ENCODE results near the gene RANBP3L. TPM values are rescaled to one million over a fixed set of nuclear protein-coding genes. Genes with fewer than 3 reads are reported as not detected.

The RANBP3L gene
- total RNA-seq, 1 donor from 2014 or later: not detected

GRCh38 chr5:36252722-36253365, 48.9 kb downstream of the RANBP3L start:
- no peaks in the 10 kb centered on the region for H3K36me3 Mint-ChIP-seq
- H3K27ac Mint-ChIP-seq: no peak overlapping the region
- Histone ChIP-seq H3K79me2 (ENCODE audit: low read depth) (no peaks in the 10 kb centered on the region), H4K20me1 (ENCODE audit: low read depth) (no peaks in the 10 kb centered on the region), H3K9ac (no peak overlapping the region), H2AFZ (replicated peaks) (no peak overlapping the region), H3K4me3 (no peak overlapping the region), H3K9me3 (ENCODE audit: low read depth) (no peaks in the 10 kb centered on the region), H3K4me1 (no peaks in the 10 kb centered on the region), H3F3A (ENCODE audit: low read depth) (no peaks in the 10 kb centered on the region), H3K36me3 (peaks cover 4% of the 10 kb centered on the region), H3K4me2 (no peak overlapping the region), H3K27me3 (no peaks in the 10 kb centered on the region), H3K27ac (no peak overlapping the region)
- no peaks in the 10 kb centered on the region for H3K27me3 Mint-ChIP-seq (ENCODE audit: insufficient read depth, low read depth)
- no peak for DNase-seq (ENCODE audit: low spot score)
- H3K9me3 Mint-ChIP-seq: no peaks in the 10 kb centered on the region
- peaks cover 11% of the 10 kb centered on the region for H3K4me1 Mint-ChIP-seq
- TF ChIP-seq EZH2phosphoT487 (IDR thresholded peaks at IDR 0.05): no peak
- TF ChIP-seq CTCF (IDR thresholded peaks at IDR 0.05): no peak
- no peak for TF ChIP-seq EZH2 (IDR thresholded peaks at IDR 0.05)
- no peak overlapping the region for H3K4me3 Mint-ChIP-seq

GRCh38 chr5:36251218-36251617, 50.5 kb downstream of the RANBP3L start:
- no peaks in the 10 kb centered on the region for H3K27me3 ChIP-seq
- H3K9me3 ChIP-seq (ENCODE audit: low read depth): no peaks in the 10 kb centered on the region
- no peak overlapping the region for H3K4me3 ChIP-seq
- no peaks in the 10 kb centered on the region for H3K4me1 ChIP-seq
- no peaks in the 10 kb centered on the region for H3K79me2 ChIP-seq (ENCODE audit: low read depth)
- no peaks in the 10 kb centered on the region for H4K20me1 ChIP-seq (ENCODE audit: low read depth)
- Mint-ChIP-seq H3K27me3 (ENCODE audit: insufficient read depth, low read depth) (no peaks in the 10 kb centered on the region), H3K36me3 (no peaks in the 10 kb centered on the region), H3K27ac (no peak overlapping the region), H3K9me3 (no peaks in the 10 kb centered on the region), H3K4me3 (no peak overlapping the region), H3K4me1 (peaks cover 11% of the 10 kb centered on the region)
- H2AFZ ChIP-seq (replicated peaks): no peak overlapping the region
- H3K9ac ChIP-seq: no peak overlapping the region
- peaks cover 4% of the 10 kb centered on the region for H3K36me3 ChIP-seq
- no peak for DNase-seq (ENCODE audit: low spot score)
- no peaks in the 10 kb centered on the region for H3F3A ChIP-seq (ENCODE audit: low read depth)
- TF ChIP-seq EZH2 (IDR thresholded peaks at IDR 0.05) (no peak), EZH2phosphoT487 (IDR thresholded peaks at IDR 0.05) (no peak), CTCF (IDR thresholded peaks at IDR 0.05) (no peak)
- H3K27ac ChIP-seq: no peak overlapping the region
- H3K4me2 ChIP-seq: no peak overlapping the region

- Histone ChIP-seq H3F3A (ENCODE audit: low read depth) (no peaks in the 10 kb centered on the region), H3K27ac (no peak overlapping the region), H3K27me3 (no peaks in the 10 kb centered on the region), H3K4me3 (no peak overlapping the region), H2AFZ (replicated peaks) (no peak overlapping the region), H3K9ac (no peak overlapping the region), H3K4me2 (no peak overlapping the region), H3K36me3 (peaks cover 4% of the 10 kb centered on the region), H3K4me1 (no peaks in the 10 kb centered on the region), H4K20me1 (ENCODE audit: low read depth) (no peaks in the 10 kb centered on the region), H3K79me2 (ENCODE audit: low read depth) (no peaks in the 10 kb centered on the region), H3K9me3 (ENCODE audit: low read depth) (no peaks in the 10 kb centered on the region)
- Mint-ChIP-seq H3K9me3 (no peaks in the 10 kb centered on the region), H3K4me3 (no peak overlapping the region), H3K27ac (no peak overlapping the region), H3K27me3 (ENCODE audit: insufficient read depth, low read depth) (no peaks in the 10 kb centered on the region), H3K4me1 (peaks cover 11% of the 10 kb centered on the region), H3K36me3 (no peaks in the 10 kb centered on the region)
- no peak for DNase-seq (ENCODE audit: low spot score)
- TF ChIP-seq EZH2phosphoT487 (IDR thresholded peaks at IDR 0.05) (no peak), CTCF (IDR thresholded peaks at IDR 0.05) (no peak), EZH2 (IDR thresholded peaks at IDR 0.05) (no peak)
Observed at GRCh38 chr5:36250427-36250826, 51.3 kb downstream of the RANBP3L start.
